ENCODE data around the gene BACH2. TPM values are rescaled to one million over a fixed set of nuclear protein-coding genes. Genes with fewer than 3 reads are reported as not detected.
A peak's percentile ranks its signal among the peaks of the same experiment; 100 is the strongest.
"Not testable (repeated sequence)": the region's sequence is repeated elsewhere in the genome, so short reads cannot be mapped to it uniquely, and the experiment has no call there.

Gene BACH2
- total RNA-seq, 1 donor from 2014 or later: 6.4 TPM

GRCh38 chr6:89972025-89972381 lies 324.6 kb downstream of the BACH2 start:
- TF ChIP-seq CTCF (IDR thresholded peaks at IDR 0.05): no peak
- no peak for TF ChIP-seq POLR2A (IDR thresholded peaks at IDR 0.05)
- TF ChIP-seq POLR2AphosphoS5 (IDR thresholded peaks at IDR 0.05; ENCODE audit: insufficient read depth in 1 of 2, low read depth in 1 of 2): no peak

GRCh38 chr6:89971338-89972024 lies 325.2 kb downstream of the BACH2 start:
- H3K27ac ChIP-seq; H3K9me3 ChIP-seq; intact Hi-C loops (cut with DNase I); H3K4me3 ChIP-seq; H3K36me3 ChIP-seq; H3K27me3 ChIP-seq; DNase-seq (ENCODE audit: extremely low spot score in 2 of 2); H3K4me1 ChIP-seq: not testable (repeated sequence)

More at GRCh38 chr6:89972025-89972381, 324.6 kb downstream of the BACH2 start:
- intact Hi-C loops (cut with DNase I): no loop called here
- H3K4me3 ChIP-seq: no peak overlapping the region
- no peaks in the 10 kb centered on the region for H3K4me1 ChIP-seq
- DNase-seq (ENCODE audit: extremely low spot score in 2 of 2): no peak
- H3K27me3 ChIP-seq: no peaks in the 10 kb centered on the region
- H3K9me3 ChIP-seq: no peaks in the 10 kb centered on the region
- no peak overlapping the region for H3K27ac ChIP-seq
- no peaks in the 10 kb centered on the region for H3K36me3 ChIP-seq

GRCh38 chr6:89970609-89971337 lies 325.9 kb downstream of the BACH2 start:
- Histone ChIP-seq H3K27ac (no peak overlapping the region), H3K9me3 (no peaks in the 10 kb centered on the region), H3K27me3 (no peaks in the 10 kb centered on the region), H3K4me1 (no peaks in the 10 kb centered on the region), H3K4me3 (no peak overlapping the region), H3K36me3 (no peaks in the 10 kb centered on the region)
- intact Hi-C loops (cut with DNase I): no loop called here
- no peak for DNase-seq (ENCODE audit: extremely low spot score in 2 of 2)
- TF ChIP-seq POLR2A (IDR thresholded peaks at IDR 0.05) (no peak), CTCF (IDR thresholded peaks at IDR 0.05) (peak in 2 of 3 experiments; percentile 40 to 74), POLR2AphosphoS5 (IDR thresholded peaks at IDR 0.05; ENCODE audit: insufficient read depth in 1 of 2, low read depth in 1 of 2) (no peak)

- Histone ChIP-seq H3K27me3 (no peaks in the 10 kb centered on the region), H3K27ac (no peak overlapping the region), H3K36me3 (no peaks in the 10 kb centered on the region), H3K4me3 (no peak overlapping the region), H3K4me1 (no peaks in the 10 kb centered on the region), H3K9me3 (no peaks in the 10 kb centered on the region)
- intact Hi-C loops (cut with DNase I): no loop called here
- no peak for DNase-seq (ENCODE audit: extremely low spot score in 2 of 2)
- no peak for TF ChIP-seq POLR2AphosphoS5 (IDR thresholded peaks at IDR 0.05; ENCODE audit: insufficient read depth in 1 of 2, low read depth in 1 of 2)
- no peak for TF ChIP-seq POLR2A (IDR thresholded peaks at IDR 0.05)
- no peak for TF ChIP-seq CTCF (IDR thresholded peaks at IDR 0.05)
Measured at GRCh38 chr6:89970072-89970471, 326.6 kb downstream of the BACH2 start.

GRCh38 chr6:89966913-89967312 lies 329.7 kb downstream of the BACH2 start:
- no peak for DNase-seq (ENCODE audit: extremely low spot score in 2 of 2)
- TF ChIP-seq POLR2A (IDR thresholded peaks at IDR 0.05): no peak
- no peak for TF ChIP-seq POLR2AphosphoS5 (IDR thresholded peaks at IDR 0.05; ENCODE audit: insufficient read depth in 1 of 2, low read depth in 1 of 2)
- TF ChIP-seq CTCF (IDR thresholded peaks at IDR 0.05): no peak

More at GRCh38 chr6:89966913-89967312, 329.7 kb downstream of the BACH2 start:
- Histone ChIP-seq H3K4me3 (no peak overlapping the region), H3K4me1 (no peaks in the 10 kb centered on the region), H3K27me3 (no peaks in the 10 kb centered on the region), H3K9me3 (no peaks in the 10 kb centered on the region), H3K27ac (no peak overlapping the region), H3K36me3 (no peaks in the 10 kb centered on the region)
- intact Hi-C loops (cut with DNase I): no loop called here
